GOT3 (cell line): ENCODE results near the gene PLXNA3.

Source experiments
- DNase-seq: peaks from one replicate; lab custom pipeline; 2025; ENCODE audit warnings: mixed read lengths; lab: John Stamatoyannopoulos, UW

The PLXNA3 gene

GRCh38 chrX:154435171-154435733, 22.8 kb upstream of the PLXNA3 start:
- no peak for DNase-seq

- DNase-seq: no peak
These were observed 21.6 kb upstream of the PLXNA3 start for GRCh38 chrX:154436374-154436982.

DNA sequence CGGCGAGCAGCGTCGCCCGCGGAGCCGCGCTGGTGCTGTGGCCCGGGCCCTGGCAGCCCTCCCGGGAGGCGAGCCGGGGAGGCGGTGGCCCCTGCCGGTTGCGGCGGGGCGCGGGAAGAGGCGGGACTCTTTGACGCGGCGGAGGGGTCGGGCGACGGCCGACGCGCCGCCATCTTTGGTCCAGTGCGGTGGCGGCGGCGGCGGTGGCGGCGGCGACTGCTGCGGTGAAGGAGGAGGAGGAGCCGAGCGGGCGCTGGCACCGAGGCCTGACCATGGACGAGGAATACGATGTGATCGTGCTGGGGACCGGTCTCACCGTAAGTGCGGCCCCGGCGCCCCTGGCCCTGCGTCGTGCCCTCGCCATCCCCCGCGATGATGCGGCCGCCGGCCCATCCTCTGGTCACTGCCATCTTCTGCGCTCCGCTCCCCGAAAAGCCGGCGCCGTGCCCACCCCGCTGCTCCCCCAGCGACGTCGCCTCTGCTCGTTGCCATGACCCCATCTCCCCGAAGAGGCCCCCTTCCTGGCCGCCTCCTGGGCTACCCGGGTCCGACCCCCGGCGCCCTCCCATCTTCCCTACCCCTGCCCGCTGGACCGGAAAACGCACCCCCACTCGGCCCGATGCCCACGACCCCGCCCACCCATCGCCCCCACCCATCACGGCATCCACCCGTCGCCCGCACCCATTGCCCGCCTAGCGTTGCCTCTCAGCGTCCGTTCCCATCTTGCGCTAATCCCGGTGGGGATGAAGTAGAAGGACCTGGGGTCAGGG, 20.9 kb upstream of the PLXNA3 start, which contains the start of gene GDI1:
Gene GDI1 (plus strand): TSS at position 172 of the 770 bp plus-strand sequence. CDS start 101 bp downstream, at position 273.
- no peak for DNase-seq

- no peak for DNase-seq
These were observed 19.8 kb upstream of the PLXNA3 start for GRCh38 chrX:154437971-154438893.

- DNase-seq: no peak
These were observed 18.2 kb upstream of the PLXNA3 start for GRCh38 chrX:154439841-154440240.

DNA sequence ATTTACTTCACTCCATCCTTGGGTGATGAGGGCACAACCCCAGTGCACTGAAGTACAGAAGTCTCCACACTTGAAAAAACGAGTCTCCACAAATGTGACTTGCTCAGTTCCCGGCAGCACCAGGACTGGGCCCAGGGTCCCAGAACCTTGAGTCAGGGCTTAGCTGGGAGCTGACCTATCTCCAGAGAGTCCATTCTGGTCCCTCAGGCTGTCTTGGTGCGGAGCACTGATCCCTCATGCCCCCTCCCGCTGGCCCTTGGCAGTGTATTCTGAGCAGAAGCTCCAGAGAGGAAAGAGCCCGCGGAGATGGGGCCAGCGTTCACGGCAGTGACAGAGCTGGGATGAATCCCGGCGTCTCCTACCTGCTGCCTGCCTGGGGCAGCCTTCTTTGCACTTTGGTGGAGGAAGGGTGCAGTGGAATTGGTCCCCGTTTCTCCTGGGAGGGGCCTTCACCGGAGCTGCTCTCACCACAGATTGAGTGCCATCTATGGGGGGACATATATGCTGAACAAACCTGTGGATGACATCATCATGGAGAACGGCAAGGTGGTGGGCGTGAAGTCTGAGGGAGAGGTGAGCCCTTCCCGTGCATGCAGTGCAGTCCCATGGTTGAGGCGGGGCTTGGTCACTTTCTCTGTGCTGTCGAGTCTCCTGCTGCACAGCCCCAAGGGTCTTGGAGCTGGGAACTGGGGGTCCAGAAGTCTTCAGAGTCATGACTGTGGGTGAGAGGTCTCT, 17.3 kb upstream of the PLXNA3 start:
- no peak for DNase-seq

DNA sequence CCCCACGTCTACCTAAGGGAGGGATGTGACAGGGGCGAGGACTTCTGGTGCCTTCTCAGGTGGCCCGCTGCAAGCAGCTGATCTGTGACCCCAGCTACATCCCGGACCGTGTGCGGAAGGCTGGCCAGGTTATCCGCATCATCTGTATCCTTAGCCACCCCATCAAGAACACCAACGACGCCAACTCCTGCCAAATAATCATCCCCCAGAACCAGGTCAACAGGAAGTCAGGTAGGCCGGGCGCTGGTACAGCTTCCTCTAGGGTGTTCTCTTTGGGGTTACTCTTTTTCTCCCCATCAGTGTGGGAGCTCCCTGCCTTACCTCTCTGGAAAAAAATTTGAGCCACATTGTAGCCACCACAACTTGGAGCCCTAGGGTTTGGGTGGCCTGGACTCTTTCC, 16.5 kb upstream of the PLXNA3 start:
- no peak for DNase-seq

GRCh38 chrX:154441984-154442707, 15.9 kb upstream of the PLXNA3 start:
- DNase-seq: no peak

DNA sequence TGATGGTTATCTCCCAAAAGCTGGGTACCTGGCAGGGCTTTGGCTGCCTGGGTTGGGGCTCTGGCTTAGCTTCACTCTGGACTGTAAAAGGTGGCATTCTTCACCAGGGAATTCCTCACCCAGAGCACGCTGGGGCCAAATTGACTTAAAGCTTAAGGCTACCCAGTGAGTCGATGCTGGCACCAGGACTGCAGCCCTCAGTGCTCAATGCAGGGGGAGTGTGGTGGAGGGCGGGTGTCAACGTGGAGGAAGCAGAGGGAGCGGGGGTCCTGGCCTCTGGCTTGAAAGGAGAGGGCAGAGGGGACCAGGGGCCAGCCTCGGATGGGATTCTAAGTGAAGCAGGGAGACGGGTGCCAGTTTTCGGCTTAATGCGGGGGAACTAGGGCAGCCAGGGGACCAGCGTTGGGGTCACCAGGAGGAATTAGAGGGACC, 14.6 kb upstream of the PLXNA3 start:
- DNase-seq: no peak

DNA sequence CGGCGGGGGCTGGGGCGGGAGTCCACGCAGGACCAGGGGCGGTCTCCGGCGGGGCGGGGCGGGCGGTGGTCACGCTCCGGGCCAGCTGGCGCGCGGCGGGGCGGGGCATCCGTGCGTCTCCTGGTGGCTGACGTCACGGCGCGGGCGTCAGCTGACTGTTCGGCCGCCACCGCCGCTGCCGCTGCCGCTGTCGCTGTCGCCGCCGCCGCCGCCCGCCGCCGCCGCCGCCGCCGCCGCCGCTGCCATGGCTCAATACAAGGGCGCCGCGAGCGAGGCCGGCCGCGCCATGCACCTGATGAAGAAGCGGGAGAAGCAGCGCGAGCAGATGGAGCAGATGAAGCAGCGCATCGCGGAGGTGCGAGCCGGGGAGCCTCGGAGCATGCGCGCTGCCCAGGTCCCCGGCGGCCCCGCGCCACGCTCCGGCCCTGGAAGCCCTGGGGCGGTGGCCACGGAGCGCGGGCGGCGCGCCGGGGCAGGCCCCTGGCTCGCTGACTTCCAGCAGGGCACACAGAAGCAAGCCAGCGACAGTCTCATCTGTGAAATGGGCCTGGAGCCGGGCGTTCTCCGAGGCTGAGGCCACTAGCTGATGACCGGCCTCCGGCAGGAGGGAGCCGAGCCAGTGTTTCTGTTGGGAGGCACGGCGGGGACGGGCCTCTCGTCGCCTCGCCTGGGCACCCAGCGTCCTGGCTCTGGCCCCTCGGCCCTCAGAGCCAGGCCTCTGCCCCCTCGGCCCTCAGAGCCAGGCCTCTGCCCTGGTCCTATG, 13.9 kb upstream of the PLXNA3 start, which contains the start of gene FAM50A:
Gene FAM50A (plus strand): TSS at position 150 of the 763 bp plus-strand sequence. CDS start 95 bp downstream, at position 245.
- peak; percentile 33 for DNase-seq

DNA sequence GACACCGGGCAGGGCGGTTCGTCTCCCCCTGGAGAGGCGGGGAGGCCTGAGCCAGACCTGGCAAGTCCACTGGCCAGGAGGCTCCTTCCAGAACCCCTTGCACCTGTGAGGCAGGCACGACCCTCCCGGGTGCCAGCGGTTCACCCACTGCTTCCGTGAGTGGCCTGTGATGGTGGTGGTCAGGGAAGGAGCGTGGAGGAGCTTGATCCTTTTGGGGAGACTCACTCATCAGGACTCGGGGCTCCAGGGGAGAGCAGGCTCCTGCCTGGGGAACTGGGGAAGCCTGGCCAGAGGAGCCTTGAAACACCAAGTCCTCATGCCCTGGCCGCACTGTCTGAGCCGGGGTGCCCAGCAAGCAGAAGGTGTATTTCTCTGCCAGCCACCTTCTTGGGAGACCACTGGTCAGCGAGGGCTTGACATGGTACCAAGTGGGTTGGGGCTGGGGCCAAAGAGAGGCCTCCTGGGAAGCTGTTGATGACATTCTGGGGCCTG, 13.3 kb upstream of the PLXNA3 start:
- no peak for DNase-seq

DNA sequence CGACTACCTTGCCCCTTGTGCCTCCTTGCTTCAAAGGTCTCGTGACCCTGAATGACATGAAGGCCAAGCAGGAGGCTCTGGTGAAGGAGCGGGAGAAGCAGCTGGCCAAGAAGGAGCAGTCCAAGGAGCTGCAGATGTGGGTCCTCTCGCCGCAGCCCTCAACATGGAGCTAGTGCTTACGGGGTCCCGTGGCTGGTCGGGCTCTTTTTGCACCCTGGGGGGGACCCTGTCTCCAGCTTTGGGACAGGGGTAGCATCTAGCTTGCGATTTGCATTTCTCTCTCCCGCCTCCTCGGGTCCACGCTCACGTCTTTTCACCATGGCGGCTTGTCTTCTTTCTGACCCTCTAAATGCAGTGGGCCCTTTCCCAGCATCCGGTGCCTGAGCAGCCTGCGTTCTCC, 12.3 kb upstream of the PLXNA3 start:
- DNase-seq: no peak

- DNase-seq: no peak
These were observed 11.7 kb upstream of the PLXNA3 start for GRCh38 chrX:154446430-154446829.

- no peak for DNase-seq
These were observed 9.6 kb upstream of the PLXNA3 start for GRCh38 chrX:154448484-154448883.

- DNase-seq: no peak
These were observed 8.5 kb upstream of the PLXNA3 start for GRCh38 chrX:154449618-154450017.

GRCh38 chrX:154450312-154450711, 7.8 kb upstream of the PLXNA3 start:
- DNase-seq: no peak

GRCh38 chrX:154452823-154453222, 5.3 kb upstream of the PLXNA3 start:
- DNase-seq: no peak

- no peak for DNase-seq
These were observed 478 bp upstream of the PLXNA3 start for GRCh38 chrX:154457491-154458115.
